Natural killer cell (primary cell): ENCODE measurements around the gene DPP9. TPM values are rescaled to one million over a fixed set of nuclear protein-coding genes. Genes with fewer than 3 reads are reported as not detected.
A peak's percentile ranks its signal among the peaks of the same experiment; 100 is the strongest.

Source experiments
- ATAC-seq, 3 donors: fragments of 150-1000 bp in 2 of 3; fragments of 200-7000 bp in 1 of 3; cut with Tn5 transposase; 1 replicate in 1 of 3; 2 replicates in 2 of 3; pipeline ENCODE4 v1.10.0; 2021; ENCODE audit warnings: mild to moderate bottlenecking in 2 of 3, moderate library complexity in 2 of 3
- DNase-seq, 2 donors: peaks; one replicate each; pipeline versions ENCODE4 v3.0.0 to v3.0.0-alpha.2; 2013 to 2021; ENCODE audit warnings: mixed read lengths in 1 of 2
- H3K27ac ChIP-seq: one replicate; pipeline ENCODE4 v1.5.1; 2013; ENCODE audit warnings: mild to moderate bottlenecking, low read length
- H3K27me3 ChIP-seq: one replicate; pipeline ENCODE4 v1.6.1; 2013; ENCODE audit warnings: low read length; ENCODE audit not compliant: control insufficient read depth, insufficient read depth
- H3K36me3 ChIP-seq: one replicate; pipeline ENCODE4 v1.6.1; 2013; ENCODE audit warnings: low read length; ENCODE audit not compliant: control insufficient read depth, insufficient read depth
- H3K4me1 ChIP-seq: one replicate; pipeline ENCODE4 v1.6.1; 2013; ENCODE audit warnings: low read length; ENCODE audit not compliant: control insufficient read depth, insufficient read depth
- H3K4me3 ChIP-seq: one replicate; pipeline ENCODE4 v1.5.1; 2013; ENCODE audit warnings: low read length
- H3K9me3 ChIP-seq: one replicate; pipeline ENCODE4 v1.6.1; 2013; ENCODE audit warnings: low read length; ENCODE audit not compliant: control insufficient read depth, insufficient read depth
- H3K27ac Mint-ChIP-seq, 2 donors: one replicate each; pipeline ENCODE4 v1.8.0; 2022; ENCODE audit warnings: mild to moderate bottlenecking in 2 of 2, mixed read lengths in 2 of 2, moderate library complexity in 1 of 2
- H3K27me3 Mint-ChIP-seq, 2 donors: one replicate each; pipeline ENCODE4 v1.8.0; 2022; ENCODE audit warnings: low read depth in 2 of 2, mixed read lengths in 2 of 2
- H3K36me3 Mint-ChIP-seq: one replicate; pipeline ENCODE4 v1.8.0; 2022; ENCODE audit warnings: mixed read lengths
- H3K4me1 Mint-ChIP-seq, 2 donors: one replicate each; pipeline ENCODE4 v1.8.0; 2022; ENCODE audit warnings: mixed read lengths in 2 of 2
- H3K4me3 Mint-ChIP-seq: one replicate; pipeline ENCODE4 v1.8.0; 2022; ENCODE audit warnings: mild to moderate bottlenecking, moderate library complexity, mixed read lengths
- H3K9me3 Mint-ChIP-seq, 2 donors: one replicate each; pipeline ENCODE4 v1.8.0; 2022; ENCODE audit warnings: mixed read lengths in 2 of 2
- WGBS: methylation state at CpG from one replicate; pipeline ENCODE4 v1.1.7; 2013; ENCODE audit warnings: missing lambda C conversion rate; ENCODE audit not compliant: insufficient coverage; 5-methylcytosine and 5-hydroxymethylcytosine counted together
- intact Hi-C: fragments of 100-400 bp; cut with micrococcal nuclease; formaldehyde crosslinking; loops from one replicate; pipeline ENCODE4 v1.14.2; 2022
- total RNA-seq, 4 donors: library from RNA; stranded (reverse); fragments of 120-200 nt in 1 of 4; gene quantifications; one replicate each; pipeline versions ENCODE4 v1.2.3 to v1.2.4, GENCODE V29; 2013 to 2022
- TF ChIP-seq, protein P1 (sequence below): fragments of 200-600 bp; IDR thresholded peaks from one replicate; pipeline ENCODE4 v1.8.0; 2022; ENCODE audit warnings: antibody characterized with exemption

The DPP9 gene
- total RNA-seq, 3 donors from 2014 or later (not counting 1 experiment from before 2014, with no cell fraction given), result 133 to 183 (median 165) TPM

- H3K27ac Mint-ChIP-seq, result peak overlapping the region in 1 of 2 donors; percentile 18
- ATAC-seq (no peak), DNase-seq (no peak)
- no peaks in the 10 kb centered on the region for H3K9me3 ChIP-seq
- H3K9me3 Mint-ChIP-seq, result no peaks in the 10 kb centered on the region
- H3K36me3 Mint-ChIP-seq, result peaks cover 8% of the 10 kb centered on the region
- H3K4me1 ChIP-seq, result peaks cover 35% of the 10 kb centered on the region
- no peaks in the 10 kb centered on the region for H3K27me3 Mint-ChIP-seq
- H3K4me3 ChIP-seq, result no peak overlapping the region
- H3K27me3 ChIP-seq, result no peaks in the 10 kb centered on the region
- intact Hi-C loops, result no loop called here
- peaks cover 68% of the 10 kb centered on the region for H3K36me3 ChIP-seq
- peaks cover 18 to 31% of the 10 kb centered on the region in 2 donors for H3K4me1 Mint-ChIP-seq
- H3K27ac ChIP-seq, result no peak overlapping the region
- no peak overlapping the region for H3K4me3 Mint-ChIP-seq
- WGBS, result 97% methylated on average over 14 of the region's 14 CpGs
- TF ChIP-seq, protein P1, sequence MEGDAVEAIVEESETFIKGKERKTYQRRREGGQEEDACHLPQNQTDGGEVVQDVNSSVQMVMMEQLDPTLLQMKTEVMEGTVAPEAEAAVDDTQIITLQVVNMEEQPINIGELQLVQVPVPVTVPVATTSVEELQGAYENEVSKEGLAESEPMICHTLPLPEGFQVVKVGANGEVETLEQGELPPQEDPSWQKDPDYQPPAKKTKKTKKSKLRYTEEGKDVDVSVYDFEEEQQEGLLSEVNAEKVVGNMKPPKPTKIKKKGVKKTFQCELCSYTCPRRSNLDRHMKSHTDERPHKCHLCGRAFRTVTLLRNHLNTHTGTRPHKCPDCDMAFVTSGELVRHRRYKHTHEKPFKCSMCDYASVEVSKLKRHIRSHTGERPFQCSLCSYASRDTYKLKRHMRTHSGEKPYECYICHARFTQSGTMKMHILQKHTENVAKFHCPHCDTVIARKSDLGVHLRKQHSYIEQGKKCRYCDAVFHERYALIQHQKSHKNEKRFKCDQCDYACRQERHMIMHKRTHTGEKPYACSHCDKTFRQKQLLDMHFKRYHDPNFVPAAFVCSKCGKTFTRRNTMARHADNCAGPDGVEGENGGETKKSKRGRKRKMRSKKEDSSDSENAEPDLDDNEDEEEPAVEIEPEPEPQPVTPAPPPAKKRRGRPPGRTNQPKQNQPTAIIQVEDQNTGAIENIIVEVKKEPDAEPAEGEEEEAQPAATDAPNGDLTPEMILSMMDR, result no peak
Measured at GRCh38 chr19:4712771-4713170, 10.9 kb downstream of the DPP9 start.

DNA sequence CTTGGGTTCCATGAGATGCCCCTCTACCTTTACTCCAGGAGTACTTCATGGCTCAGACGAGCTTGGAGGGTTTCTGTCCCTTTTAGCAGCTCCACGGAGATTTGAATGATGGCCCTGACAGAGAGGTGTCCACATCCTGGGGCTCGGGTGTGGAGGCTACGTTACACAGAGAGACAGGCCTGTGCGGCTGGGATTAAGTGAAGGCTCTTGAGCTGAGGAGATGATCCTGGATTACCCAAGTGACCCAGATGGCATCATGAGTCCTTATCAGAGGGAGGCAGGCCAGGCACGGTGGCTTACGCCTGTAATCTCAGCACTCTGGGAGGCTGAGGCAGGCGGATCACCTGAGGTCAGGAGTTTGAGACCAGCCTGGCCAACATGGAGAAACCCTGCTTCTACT, 12.4 kb downstream of the DPP9 start:
- no peaks in the 10 kb centered on the region for H3K9me3 Mint-ChIP-seq
- ATAC-seq, result no peak
- no peaks in the 10 kb centered on the region for H3K27me3 Mint-ChIP-seq
- no peaks in the 10 kb centered on the region for H3K27me3 ChIP-seq
- TF ChIP-seq, protein P1, result no peak
- H3K4me3 ChIP-seq, result no peak overlapping the region
- peaks cover 8% of the 10 kb centered on the region for H3K36me3 Mint-ChIP-seq
- peaks cover 35% of the 10 kb centered on the region for H3K4me1 ChIP-seq
- no peak overlapping the region for H3K4me3 Mint-ChIP-seq
- DNase-seq, result no peak
- H3K4me1 Mint-ChIP-seq, result peaks cover 18 to 31% of the 10 kb centered on the region in 2 donors
- WGBS, result 97% methylated on average over 8 of the region's 8 CpGs
- H3K27ac ChIP-seq, result peak overlapping the region; percentile 92
- H3K9me3 ChIP-seq, result no peaks in the 10 kb centered on the region
- peak overlapping the region; percentile 89 to 96 for H3K27ac Mint-ChIP-seq
- H3K36me3 ChIP-seq, result peaks cover 58% of the 10 kb centered on the region
- intact Hi-C loops, result no loop called here

- Mint-ChIP-seq H3K4me1 (peaks cover 18 to 31% of the 10 kb centered on the region in 2 donors), H3K27ac (peak overlapping the region; percentile 89 to 96), H3K36me3 (peaks cover 8% of the 10 kb centered on the region), H3K9me3 (no peaks in the 10 kb centered on the region), H3K27me3 (no peaks in the 10 kb centered on the region), H3K4me3 (peak overlapping the region; percentile 35)
- H3K4me1 ChIP-seq, result peaks cover 35% of the 10 kb centered on the region
- intact Hi-C loops, result no loop called here
- TF ChIP-seq, protein P1, result no peak
- H3K4me3 ChIP-seq, result no peak overlapping the region
- H3K27ac ChIP-seq, result peak overlapping the region; percentile 92
- no peaks in the 10 kb centered on the region for H3K9me3 ChIP-seq
- ATAC-seq, result no peak
- DNase-seq, result no peak
- H3K27me3 ChIP-seq, result no peaks in the 10 kb centered on the region
- peaks cover 54% of the 10 kb centered on the region for H3K36me3 ChIP-seq
- 97% methylated on average over 16 of the region's 16 CpGs for WGBS
Measured at GRCh38 chr19:4710281-4710600, 13.4 kb downstream of the DPP9 start.
